Measurements from ENCODE around the gene CPN2. TPM values are rescaled to one million over a fixed set of nuclear protein-coding genes. Genes with fewer than 3 reads are reported as not detected.

CPN2 gene
- total and polyA plus RNA-seq, 2 of the 13 experiments (the other 11 are each of a cell fraction or from before 2014, with no cell fraction given) = 26.7 to 27.7 TPM

DNA sequence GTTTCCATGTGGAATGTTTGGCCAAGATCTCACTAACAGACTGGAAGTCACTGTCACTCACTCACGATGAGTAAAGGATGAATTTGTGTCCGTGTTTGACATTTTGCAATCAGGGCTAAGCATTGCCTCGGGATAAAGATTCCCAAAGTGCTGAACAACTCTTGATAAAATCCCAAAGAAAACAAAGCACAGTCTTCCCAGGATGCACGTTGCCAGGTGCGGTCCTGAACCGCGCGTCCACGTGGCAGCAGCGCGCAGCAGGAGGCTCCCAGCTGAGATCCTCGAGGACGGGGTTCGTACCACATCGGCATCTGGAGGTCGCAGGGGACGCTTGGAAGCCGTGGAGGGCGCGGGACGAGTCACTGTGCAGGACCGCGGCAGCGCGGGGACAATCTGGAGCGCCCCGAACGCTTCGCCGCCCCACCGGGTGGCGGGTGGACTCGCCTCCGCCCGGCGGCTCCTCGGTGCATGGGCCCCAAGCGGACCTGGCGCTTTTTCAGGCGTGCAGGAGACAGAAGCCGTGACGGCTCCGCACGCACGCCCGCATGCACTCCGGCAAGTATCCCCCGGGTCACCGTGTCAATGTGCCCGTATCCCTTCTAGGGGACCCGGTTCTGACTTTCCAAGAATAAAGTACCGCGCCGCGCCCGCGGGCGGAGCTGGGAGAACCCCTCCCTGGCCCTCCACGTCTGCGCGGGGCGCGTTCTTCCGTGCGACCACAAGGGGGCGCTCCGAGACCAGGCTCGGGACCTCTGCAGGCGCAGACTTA lies 17.7 kb downstream of the CPN2 start (continued):
- TF ChIP-seq ZNF782 (CRISPR knock-in tag; IDR thresholded peaks at IDR 0.05; ENCODE audit: borderline replicate concordance) = peak; percentile 95
- no peak for TF ChIP-seq ZNF33A (CRISPR knock-in tag; IDR thresholded peaks at IDR 0.05; ENCODE audit: borderline replicate concordance)
- TF ChIP-seq SIX4 (CRISPR knock-in tag; IDR thresholded peaks at IDR 0.05) = peak; percentile 41; the same call in 1 of the 2 replicates
- TF ChIP-seq ZNF121 (CRISPR knock-in tag; IDR thresholded peaks at IDR 0.05) = peak; percentile 26; the same call in 1 of the 2 replicates
- no peak for TF ChIP-seq DNMT1 (CRISPR knock-in tag; IDR thresholded peaks at IDR 0.05)
- no peak for TF ChIP-seq POLR2AphosphoS2 (IDR thresholded peaks at IDR 0.05; ENCODE audit: low read depth, low read length)
- TF ChIP-seq, protein P1, sequence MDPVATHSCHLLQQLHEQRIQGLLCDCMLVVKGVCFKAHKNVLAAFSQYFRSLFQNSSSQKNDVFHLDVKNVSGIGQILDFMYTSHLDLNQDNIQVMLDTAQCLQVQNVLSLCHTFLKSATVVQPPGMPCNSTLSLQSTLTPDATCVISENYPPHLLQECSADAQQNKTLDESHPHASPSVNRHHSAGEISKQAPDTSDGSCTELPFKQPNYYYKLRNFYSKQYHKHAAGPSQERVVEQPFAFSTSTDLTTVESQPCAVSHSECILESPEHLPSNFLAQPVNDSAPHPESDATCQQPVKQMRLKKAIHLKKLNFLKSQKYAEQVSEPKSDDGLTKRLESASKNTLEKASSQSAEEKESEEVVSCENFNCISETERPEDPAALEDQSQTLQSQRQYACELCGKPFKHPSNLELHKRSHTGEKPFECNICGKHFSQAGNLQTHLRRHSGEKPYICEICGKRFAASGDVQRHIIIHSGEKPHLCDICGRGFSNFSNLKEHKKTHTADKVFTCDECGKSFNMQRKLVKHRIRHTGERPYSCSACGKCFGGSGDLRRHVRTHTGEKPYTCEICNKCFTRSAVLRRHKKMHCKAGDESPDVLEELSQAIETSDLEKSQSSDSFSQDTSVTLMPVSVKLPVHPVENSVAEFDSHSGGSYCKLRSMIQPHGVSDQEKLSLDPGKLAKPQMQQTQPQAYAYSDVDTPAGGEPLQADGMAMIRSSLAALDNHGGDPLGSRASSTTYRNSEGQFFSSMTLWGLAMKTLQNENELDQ (CRISPR knock-in tag; IDR thresholded peaks at IDR 0.05; ENCODE audit: borderline replicate concordance) = no peak
- TF ChIP-seq ZFP90 (CRISPR knock-in tag; IDR thresholded peaks at IDR 0.05; ENCODE audit: borderline replicate concordance) = peak; percentile 70; the same call in 1 of the 2 replicates
- TF ChIP-seq ZNF512 (CRISPR knock-in tag; IDR thresholded peaks at IDR 0.05) = no peak
- peak; percentile 76 for TF ChIP-seq PHF8 (CRISPR knock-in tag; IDR thresholded peaks at IDR 0.05)
- peak; percentile 16; the same call in 1 of the 2 replicates for TF ChIP-seq TARDBP (CRISPR knock-in tag; IDR thresholded peaks at IDR 0.05)
- peak; percentile 97; the same call in 1 of the 2 replicates for TF ChIP-seq ZNF138 (CRISPR knock-in tag; IDR thresholded peaks at IDR 0.05; ENCODE audit: low read depth)
- peak; percentile 96 for TF ChIP-seq ZNF30 (CRISPR knock-in tag; IDR thresholded peaks at IDR 0.05)
- TF ChIP-seq HHEX (CRISPR knock-in tag; IDR thresholded peaks at IDR 0.05) = no peak
- no peak for TF ChIP-seq MTF1 (CRISPR knock-in tag; IDR thresholded peaks at IDR 0.05)
- TF ChIP-seq AKNA (CRISPR knock-in tag; IDR thresholded peaks at IDR 0.05; ENCODE audit: borderline replicate concordance) = 0 out of 2 replicates have a peak, but pooled peaks have one; percentile 74
- no peak for TF ChIP-seq HNRNPK (IDR thresholded peaks at IDR 0.05; ENCODE audit: low read depth, low read length, poor library complexity, severe bottlenecking)
- peak; percentile 78; the same call in 1 of the 2 replicates for TF ChIP-seq ZGPAT (CRISPR knock-in tag; IDR thresholded peaks at IDR 0.05)
- TF ChIP-seq ZNF333 (CRISPR knock-in tag; IDR thresholded peaks at IDR 0.05; ENCODE audit: borderline replicate concordance) = peak; percentile 96
